GM19238 (cell line): Measurements from ENCODE around the gene MAGI2.

Source experiments
- DNase-seq: peaks from one replicate; pipeline ENCODE4 v3.0.0; 2011; ENCODE audit warnings: low spot score; ENCODE audit not compliant: insufficient read length

MAGI2 gene

GRCh38 chr7:77979219-77979618, 1474.2 kb downstream of the MAGI2 start:
- no peak for DNase-seq

GRCh38 chr7:77975672-77976480, 1477.6 kb downstream of the MAGI2 start:
- no peak for DNase-seq

GRCh38 chr7:77971726-77972125, 1481.7 kb downstream of the MAGI2 start:
- DNase-seq = no peak

- no peak for DNase-seq
Measured at GRCh38 chr7:77967429-77967828, 1486.0 kb downstream of the MAGI2 start.
